Measurements from ENCODE around the gene PROK2.

PROK2 gene

DNA sequence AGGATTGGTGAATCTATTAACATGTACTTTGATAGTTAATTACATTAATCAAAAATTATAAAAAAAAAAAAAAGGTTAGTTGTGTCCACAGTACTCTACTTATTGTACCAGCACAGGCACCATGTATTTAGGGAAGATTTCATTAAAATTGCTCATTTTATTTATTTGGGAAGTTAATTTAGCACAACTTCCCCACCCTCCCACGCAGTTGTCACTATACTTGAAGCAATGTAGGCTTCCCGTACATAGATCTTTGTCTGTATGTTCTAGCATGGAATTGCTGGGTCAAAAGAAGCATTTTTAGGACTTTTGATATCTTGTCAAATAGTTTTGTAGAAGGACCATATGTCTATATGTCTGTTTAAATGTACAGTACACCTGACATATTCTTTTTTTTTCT lies 26.9 kb downstream of the PROK2 start:
- Histone ChIP-seq H3K79me2 (ENCODE audit: control insufficient read depth, insufficient read depth, low read length, poor library complexity) (no peaks in the 10 kb centered on the region), H3K9ac (ENCODE audit: low read length) (no peak overlapping the region), H3K27ac (ENCODE audit: low read depth, low read length) (no peak overlapping the region), H3K79me1 (ENCODE audit: low read length) (no peaks in the 10 kb centered on the region), H3K4ac (ENCODE audit: low read depth, low read length) (no peak overlapping the region), H2AK5ac (ENCODE audit: low read length) (no peak overlapping the region), H3K4me1 (ENCODE audit: control insufficient read depth in 1 of 2, insufficient read depth in 2 of 2, low read length in 2 of 2) (peaks cover 0 to 7% of the 10 kb centered on the region in 2 experiments), H3K18ac (ENCODE audit: low read length) (no peak overlapping the region), H4K12ac (ENCODE audit: low read depth, low read length) (no peak overlapping the region), H3K23ac (ENCODE audit: low read length) (no peak overlapping the region), H3K36me3 (ENCODE audit: control insufficient read depth in 1 of 2, insufficient read depth in 2 of 2, low read length in 2 of 2) (no peaks in the 10 kb centered on the region), H3K4me3 (ENCODE audit: low read depth, low read length) (no peak overlapping the region), H3K27me3 (ENCODE audit: insufficient read depth, low read length) (peaks cover 29% of the 10 kb centered on the region), H3K4me2 (ENCODE audit: low read length) (no peak overlapping the region), H2BK120ac (ENCODE audit: insufficient read depth, low read length, poor library complexity) (no peak overlapping the region), H3K14ac (ENCODE audit: low read length) (no peak overlapping the region), H2BK5ac (ENCODE audit: low read depth, low read length, poor library complexity) (no peak overlapping the region), H2AFZ (ENCODE audit: insufficient read depth, low read length, poor library complexity) (no peak overlapping the region), H3K9me3 (ENCODE audit: insufficient read depth, low read depth, low read length) (peaks cover 6% of the 10 kb centered on the region), H2BK12ac (ENCODE audit: low read length) (no peak overlapping the region), H4K91ac (ENCODE audit: low read depth, low read length) (no peak overlapping the region), H4K8ac (ENCODE audit: low read depth, low read length) (no peak overlapping the region)
- WGBS (ENCODE audit: extremely low coverage, insufficient coverage, insufficient read length), result no CpG with 5 or more reads among the region's 2 CpGs
- DNase-seq, result no peak

DNA sequence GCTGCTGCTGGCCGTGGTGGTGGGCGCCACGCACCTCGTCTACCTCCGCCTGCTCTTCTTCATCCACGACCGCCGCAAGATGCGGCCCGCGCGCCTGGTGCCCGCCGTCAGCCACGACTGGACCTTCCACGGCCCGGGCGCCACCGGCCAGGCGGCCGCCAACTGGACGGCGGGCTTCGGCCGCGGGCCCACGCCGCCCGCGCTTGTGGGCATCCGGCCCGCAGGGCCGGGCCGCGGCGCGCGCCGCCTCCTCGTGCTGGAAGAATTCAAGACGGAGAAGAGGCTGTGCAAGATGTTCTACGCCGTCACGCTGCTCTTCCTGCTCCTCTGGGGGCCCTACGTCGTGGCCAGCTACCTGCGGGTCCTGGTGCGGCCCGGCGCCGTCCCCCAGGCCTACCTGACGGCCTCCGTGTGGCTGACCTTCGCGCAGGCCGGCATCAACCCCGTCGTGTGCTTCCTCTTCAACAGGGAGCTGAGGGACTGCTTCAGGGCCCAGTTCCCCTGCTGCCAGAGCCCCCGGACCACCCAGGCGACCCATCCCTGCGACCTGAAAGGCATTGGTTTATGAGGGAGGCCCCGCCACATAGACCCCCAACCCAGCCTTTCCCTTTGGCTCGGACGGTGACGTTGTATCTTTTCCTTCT lies 30.2 kb downstream of the PROK2 start:
- no peak overlapping the region for H3K14ac ChIP-seq (ENCODE audit: low read length)
- no CpG with 5 or more reads among the region's 65 CpGs for WGBS (ENCODE audit: extremely low coverage, insufficient coverage, insufficient read length)
- H4K91ac ChIP-seq (ENCODE audit: low read depth, low read length), result no peak overlapping the region
- no peaks in the 10 kb centered on the region for H3K79me2 ChIP-seq (ENCODE audit: control insufficient read depth, insufficient read depth, low read length, poor library complexity)
- H3K4me3 ChIP-seq (ENCODE audit: low read depth, low read length), result peak overlapping the region; percentile 80
- H3K79me1 ChIP-seq (ENCODE audit: low read length), result no peaks in the 10 kb centered on the region
- no peak overlapping the region for H2BK5ac ChIP-seq (ENCODE audit: low read depth, low read length, poor library complexity)
- peaks cover 0 to 7% of the 10 kb centered on the region in 2 experiments for H3K4me1 ChIP-seq (ENCODE audit: control insufficient read depth in 1 of 2, insufficient read depth in 2 of 2, low read length in 2 of 2)
- H4K8ac ChIP-seq (ENCODE audit: low read depth, low read length), result no peak overlapping the region
- H3K27me3 ChIP-seq (ENCODE audit: insufficient read depth, low read length), result peaks cover 40% of the 10 kb centered on the region
- H4K12ac ChIP-seq (ENCODE audit: low read depth, low read length), result no peak overlapping the region
- H3K4ac ChIP-seq (ENCODE audit: low read depth, low read length), result no peak overlapping the region
- H2AFZ ChIP-seq (ENCODE audit: insufficient read depth, low read length, poor library complexity), result no peak overlapping the region
- peaks cover 6% of the 10 kb centered on the region for H3K9me3 ChIP-seq (ENCODE audit: insufficient read depth, low read depth, low read length)
- no peak overlapping the region for H3K18ac ChIP-seq (ENCODE audit: low read length)
- H3K23ac ChIP-seq (ENCODE audit: low read length), result no peak overlapping the region
- H3K36me3 ChIP-seq (ENCODE audit: control insufficient read depth in 1 of 2, insufficient read depth in 2 of 2, low read length in 2 of 2), result no peaks in the 10 kb centered on the region
- no peak overlapping the region for H3K9ac ChIP-seq (ENCODE audit: low read length)
- no peak overlapping the region for H2BK12ac ChIP-seq (ENCODE audit: low read length)
- no peak overlapping the region for H2BK120ac ChIP-seq (ENCODE audit: insufficient read depth, low read length, poor library complexity)
- no peak overlapping the region for H3K27ac ChIP-seq (ENCODE audit: low read depth, low read length)
- H3K4me2 ChIP-seq (ENCODE audit: low read length), result peak overlapping the region; percentile 98
- no peak for DNase-seq
- H2AK5ac ChIP-seq (ENCODE audit: low read length), result no peak overlapping the region

DNA sequence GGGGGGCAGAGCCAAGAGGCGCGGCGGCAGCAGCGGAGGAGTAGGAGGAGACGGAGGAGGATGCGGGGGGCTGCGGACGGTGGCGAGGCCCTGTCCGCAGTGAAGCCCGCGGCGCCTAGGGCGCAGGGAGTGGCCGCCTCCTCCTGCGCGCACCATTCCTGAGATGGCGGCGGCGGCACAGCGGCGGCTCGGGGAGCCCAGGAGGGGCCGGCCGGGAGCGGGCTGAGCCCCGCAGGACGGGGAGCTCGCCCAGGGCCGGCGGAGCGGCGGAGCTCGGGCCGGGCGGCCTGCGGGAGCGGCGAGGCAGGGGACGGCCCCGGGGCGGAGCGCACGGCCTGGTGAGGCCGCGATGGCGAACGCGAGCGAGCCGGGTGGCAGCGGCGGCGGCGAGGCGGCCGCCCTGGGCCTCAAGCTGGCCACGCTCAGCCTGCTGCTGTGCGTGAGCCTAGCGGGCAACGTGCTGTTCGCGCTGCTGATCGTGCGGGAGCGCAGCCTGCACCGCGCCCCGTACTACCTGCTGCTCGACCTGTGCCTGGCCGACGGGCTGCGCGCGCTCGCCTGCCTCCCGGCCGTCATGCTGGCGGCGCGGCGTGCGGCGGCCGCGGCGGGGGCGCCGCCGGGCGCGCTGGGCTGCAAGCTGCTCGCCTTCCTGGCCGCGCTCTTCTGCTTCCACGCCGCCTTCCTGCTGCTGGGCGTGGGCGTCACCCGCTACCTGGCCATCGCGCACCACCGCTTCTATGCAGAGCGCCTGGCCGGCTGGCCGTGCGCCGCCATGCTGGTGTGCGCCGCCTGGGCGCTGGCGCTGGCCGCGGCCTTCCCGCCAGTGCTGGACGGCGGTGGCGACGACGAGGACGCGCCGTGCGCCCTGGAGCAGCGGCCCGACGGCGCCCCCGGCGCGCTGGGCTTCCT lies 31.0 kb downstream of the PROK2 start, which contains the start of gene GPR27:
Gene GPR27, plus strand, starts transcription at position 155 of the 909 bp plus-strand sequence. Its CDS starts 195 bp downstream, at position 350.
- peaks cover 0 to 7% of the 10 kb centered on the region in 2 experiments for H3K4me1 ChIP-seq (ENCODE audit: control insufficient read depth in 1 of 2, insufficient read depth in 2 of 2, low read length in 2 of 2)

DNA sequence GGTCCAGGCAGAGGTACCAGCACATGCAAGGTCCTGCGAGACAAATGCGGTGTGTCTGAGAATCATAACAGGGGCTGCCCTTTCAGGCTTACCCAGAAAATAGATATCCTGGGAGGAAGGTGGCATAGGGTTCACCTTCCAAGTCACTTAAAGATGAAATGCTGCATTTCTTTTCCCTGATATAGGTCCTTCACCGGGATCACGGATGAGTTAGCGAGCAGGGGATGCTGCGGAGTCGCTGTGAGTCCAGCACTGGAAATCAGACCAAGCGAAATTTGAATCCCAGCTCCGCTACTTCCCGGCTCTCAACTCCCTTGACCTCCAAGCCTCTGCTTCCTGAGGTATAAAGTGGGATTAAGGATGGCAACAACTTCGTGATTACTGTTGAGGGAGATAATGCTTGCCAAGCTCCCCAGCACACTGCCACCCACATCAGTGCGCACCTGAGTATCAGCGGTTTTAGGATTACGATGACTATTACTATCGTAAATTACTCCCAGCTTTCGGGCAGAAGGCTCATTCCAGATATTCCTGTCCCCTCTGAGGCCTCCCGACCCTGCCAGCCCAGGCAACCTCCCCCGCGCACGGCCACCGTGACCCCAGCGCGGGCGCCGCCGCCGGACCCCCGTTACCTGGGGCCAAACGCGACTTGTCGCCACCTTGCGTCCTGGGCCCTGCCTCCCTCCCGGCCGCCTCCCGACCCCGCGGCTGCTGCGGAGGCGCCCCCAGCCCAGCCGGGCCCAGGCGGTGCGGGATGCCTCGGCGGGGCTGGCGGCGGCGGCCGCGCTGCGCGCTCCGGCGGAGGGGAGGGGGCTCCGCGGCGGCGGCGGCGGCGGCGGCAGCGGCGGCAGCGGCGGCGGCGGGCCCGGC lies 31.9 kb downstream of the PROK2 start:
- Histone ChIP-seq H3K14ac (ENCODE audit: low read length) (no peak overlapping the region), H3K79me2 (ENCODE audit: control insufficient read depth, insufficient read depth, low read length, poor library complexity) (no peaks in the 10 kb centered on the region), H3K79me1 (ENCODE audit: low read length) (no peaks in the 10 kb centered on the region), H3K4me1 (ENCODE audit: control insufficient read depth in 1 of 2, insufficient read depth in 2 of 2, low read length in 2 of 2) (peaks cover 0 to 7% of the 10 kb centered on the region in 2 experiments), H3K36me3 (ENCODE audit: control insufficient read depth in 1 of 2, insufficient read depth in 2 of 2, low read length in 2 of 2) (no peaks in the 10 kb centered on the region), H3K18ac (ENCODE audit: low read length) (no peak overlapping the region), H4K91ac (ENCODE audit: low read depth, low read length) (no peak overlapping the region), H2AFZ (ENCODE audit: insufficient read depth, low read length, poor library complexity) (peak overlapping the region; percentile 39), H2BK12ac (ENCODE audit: low read length) (no peak overlapping the region), H2BK5ac (ENCODE audit: low read depth, low read length, poor library complexity) (no peak overlapping the region), H2BK120ac (ENCODE audit: insufficient read depth, low read length, poor library complexity) (no peak overlapping the region), H3K23ac (ENCODE audit: low read length) (no peak overlapping the region), H4K12ac (ENCODE audit: low read depth, low read length) (no peak overlapping the region), H3K4ac (ENCODE audit: low read depth, low read length) (no peak overlapping the region), H3K9me3 (ENCODE audit: insufficient read depth, low read depth, low read length) (peaks cover 6% of the 10 kb centered on the region), H3K9ac (ENCODE audit: low read length) (no peak overlapping the region), H3K4me3 (ENCODE audit: low read depth, low read length) (peak overlapping the region; percentile 80), H3K27me3 (ENCODE audit: insufficient read depth, low read length) (peaks cover 40% of the 10 kb centered on the region), H3K27ac (ENCODE audit: low read depth, low read length) (no peak overlapping the region), H2AK5ac (ENCODE audit: low read length) (no peak overlapping the region), H4K8ac (ENCODE audit: low read depth, low read length) (no peak overlapping the region), H3K4me2 (ENCODE audit: low read length) (peak overlapping the region; percentile 98)
- DNase-seq, result no peak
- no CpG with 5 or more reads among the region's 68 CpGs for WGBS (ENCODE audit: extremely low coverage, insufficient coverage, insufficient read length)

More for the DNA sequence above, 31.0 kb downstream of the PROK2 start, which contains the start of gene GPR27:
- peaks cover 40% of the 10 kb centered on the region for H3K27me3 ChIP-seq (ENCODE audit: insufficient read depth, low read length)
- H3K4ac ChIP-seq (ENCODE audit: low read depth, low read length), result no peak within 1 kb of the TSS
- H2BK5ac ChIP-seq (ENCODE audit: low read depth, low read length, poor library complexity), result no peak within 1 kb of the TSS
- H3K14ac ChIP-seq (ENCODE audit: low read length), result no peak within 1 kb of the TSS
- no peak within 1 kb of the TSS for H4K8ac ChIP-seq (ENCODE audit: low read depth, low read length)
- no CpG with 5 or more reads among the region's 131 CpGs for WGBS (ENCODE audit: extremely low coverage, insufficient coverage, insufficient read length)
- peak within 1 kb of the TSS; percentile 55 for H2AFZ ChIP-seq (ENCODE audit: insufficient read depth, low read length, poor library complexity)
- H4K91ac ChIP-seq (ENCODE audit: low read depth, low read length), result no peak within 1 kb of the TSS
- H3K4me2 ChIP-seq (ENCODE audit: low read length), result peak within 1 kb of the TSS; percentile 98
- H3K23ac ChIP-seq (ENCODE audit: low read length), result no peak within 1 kb of the TSS
- no peak within 1 kb of the TSS for H2BK12ac ChIP-seq (ENCODE audit: low read length)
- no peak within 1 kb of the TSS for H4K12ac ChIP-seq (ENCODE audit: low read depth, low read length)
- H3K36me3 ChIP-seq (ENCODE audit: control insufficient read depth in 1 of 2, insufficient read depth in 2 of 2, low read length in 2 of 2), result no peaks in the 10 kb centered on the region
- no peak within 1 kb of the TSS for H3K18ac ChIP-seq (ENCODE audit: low read length)
- no peaks in the 10 kb centered on the region for H3K79me2 ChIP-seq (ENCODE audit: control insufficient read depth, insufficient read depth, low read length, poor library complexity)
- DNase-seq, result peak; percentile 1 to 49
- no peak within 1 kb of the TSS for H3K9ac ChIP-seq (ENCODE audit: low read length)
- H2BK120ac ChIP-seq (ENCODE audit: insufficient read depth, low read length, poor library complexity), result no peak within 1 kb of the TSS
- no peak within 1 kb of the TSS for H3K27ac ChIP-seq (ENCODE audit: low read depth, low read length)
- H3K9me3 ChIP-seq (ENCODE audit: insufficient read depth, low read depth, low read length), result peaks cover 6% of the 10 kb centered on the region
- peak within 1 kb of the TSS; percentile 80 for H3K4me3 ChIP-seq (ENCODE audit: low read depth, low read length)
- H3K79me1 ChIP-seq (ENCODE audit: low read length), result no peaks in the 10 kb centered on the region
- H2AK5ac ChIP-seq (ENCODE audit: low read length), result no peak within 1 kb of the TSS

Measured in trophoblast cell (in vitro differentiated cells and primary cell).